Erythroblast (primary cell): ENCODE data around the gene BRIP1.

ENCODE experiments used
- GATA1 ChIP-seq: IDR thresholded peaks from 2 replicates; pipeline ENCODE4 v1.6.1; 2011; ENCODE audit warnings: low read depth, mild to moderate bottlenecking, control low read depth, low read length, moderate library complexity
- POLR2A ChIP-seq: IDR thresholded peaks from 2 replicates; pipeline ENCODE4 v1.6.1; 2011; ENCODE audit warnings: mild to moderate bottlenecking, low read length

DNA sequence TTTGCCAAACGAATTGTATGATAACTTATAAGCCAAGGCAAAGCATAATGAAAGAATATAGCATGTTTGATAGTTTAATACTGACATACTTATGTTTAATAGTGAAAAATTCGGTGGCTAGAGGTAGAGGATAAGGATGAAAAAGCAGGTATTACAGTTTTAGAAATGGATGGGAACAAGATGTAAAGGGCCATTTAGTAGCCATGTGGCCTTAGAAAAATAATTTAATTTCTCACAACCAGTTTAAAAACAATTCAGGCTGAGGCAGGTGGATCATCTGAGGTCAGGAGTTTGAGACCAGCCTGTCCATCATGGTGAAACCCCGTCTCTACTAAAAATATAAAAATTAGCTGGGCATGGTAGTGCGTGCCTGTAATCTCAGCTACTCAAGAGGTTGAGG, 152.8 kb downstream of the BRIP1 start:
- TF ChIP-seq POLR2A = no peak
- no peak for TF ChIP-seq GATA1
